HepG2 (cell line): Measurements from ENCODE around the gene EPB42.

Experiments used
- EHMT2 ChIP-seq: fragments of 200-600 bp; sonication (generic); IDR thresholded peaks from 2 replicates; pipeline ENCODE4 v1.7.0; 2017; ENCODE audit warnings: antibody characterized with exemption, low read depth, low read length, borderline replicate concordance
- HDAC6 ChIP-seq: fragments of 200-600 bp; sonication (generic); IDR thresholded peaks from 2 replicates; pipeline ENCODE4 v1.7.0; 2017; ENCODE audit warnings: mild to moderate bottlenecking, antibody characterized with exemption, low read length, low read depth
- HNF4A ChIP-seq: sonication (generic); formaldehyde crosslinking; IDR thresholded peaks from 2 replicates; pipeline ENCODE4 v1.4.0; 2020; ENCODE audit warnings: missing genetic modification reagents
- MTF1 ChIP-seq: sonication (generic); formaldehyde crosslinking; IDR thresholded peaks from 2 replicates; pipeline ENCODE4 v1.5.0; 2020; ENCODE audit warnings: missing genetic modification reagents
- PAWR ChIP-seq: sonication (generic); formaldehyde crosslinking; IDR thresholded peaks from 2 replicates; pipeline ENCODE4 v1.4.0; 2020; ENCODE audit warnings: missing genetic modification reagents, mild to moderate bottlenecking, borderline replicate concordance
- POLR2AphosphoS5 ChIP-seq: IDR thresholded peaks from 2 replicates; pipeline ENCODE4 v1.6.1; 2012; ENCODE audit warnings: low read depth, low read length
- RAD21 ChIP-seq: fragments of 450-650 bp; formaldehyde crosslinking; IDR thresholded peaks from 2 replicates; pipeline ENCODE4 v1.5.0; 2020; ENCODE audit warnings: mild to moderate bottlenecking
- TBP ChIP-seq: sonication (generic); formaldehyde crosslinking; IDR thresholded peaks from 2 replicates; pipeline ENCODE4 v1.5.0; 2020; ENCODE audit warnings: missing genetic modification reagents
- YY1 ChIP-seq: IDR thresholded peaks from 2 replicates; pipeline ENCODE4 v1.6.1; 2011; ENCODE audit warnings: low read length, low read depth, moderate library complexity, mild to moderate bottlenecking; ENCODE audit not compliant: insufficient read depth, insufficient replicate concordance
- TF ChIP-seq, protein P1 (sequence below): sonication (generic); formaldehyde crosslinking; IDR thresholded peaks from 2 replicates; pipeline ENCODE4 v1.5.0; 2020; ENCODE audit warnings: mild to moderate bottlenecking, missing genetic modification reagents, moderate library complexity
- TF ChIP-seq, protein P2 (sequence below): sonication (generic); formaldehyde crosslinking; IDR thresholded peaks from 2 replicates; pipeline ENCODE4 v1.8.1; 2023; ENCODE audit warnings: mild to moderate bottlenecking, missing genetic modification reagents, borderline replicate concordance
- TF ChIP-seq, protein P3 (sequence below), 2 experiments: IDR thresholded peaks; 2 replicates each; pipeline ENCODE4 v1.6.1; 2011 to 2012; ENCODE audit warnings: low read length in 2 of 2, borderline replicate concordance in 1 of 2, low read depth in 1 of 2, mild to moderate bottlenecking in 1 of 2, moderate library complexity in 1 of 2

DNA sequence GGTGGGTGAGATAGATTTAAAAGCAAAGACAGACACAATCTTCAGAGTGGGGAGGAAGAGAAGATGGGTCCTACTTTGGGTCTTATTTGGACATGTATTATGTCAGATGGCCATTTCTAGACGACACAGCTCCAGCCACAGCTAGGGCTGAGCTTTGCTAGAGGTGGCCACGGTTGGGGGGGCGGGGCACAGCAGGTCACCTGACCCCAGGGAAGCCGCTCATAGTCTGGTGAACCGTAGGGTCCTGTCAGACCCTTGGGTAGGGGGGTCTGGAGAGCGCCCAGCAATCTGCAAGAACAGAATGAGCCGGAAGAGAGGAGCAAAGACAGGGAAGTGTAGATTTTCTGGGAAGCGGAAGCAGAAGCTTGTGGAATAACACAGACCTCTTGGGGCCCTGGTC lies 6.6 kb downstream of the EPB42 start:
- TF ChIP-seq PAWR (CRISPR knock-in tag) (no peak), MTF1 (CRISPR knock-in tag) (no peak), RAD21 (CRISPR knock-in tag) (no peak), HNF4A (CRISPR knock-in tag) (no peak), POLR2AphosphoS5 (no peak), TBP (CRISPR knock-in tag) (no peak), EHMT2 (no peak), HDAC6 (no peak), YY1 (no peak)
- TF ChIP-seq, protein P1, sequence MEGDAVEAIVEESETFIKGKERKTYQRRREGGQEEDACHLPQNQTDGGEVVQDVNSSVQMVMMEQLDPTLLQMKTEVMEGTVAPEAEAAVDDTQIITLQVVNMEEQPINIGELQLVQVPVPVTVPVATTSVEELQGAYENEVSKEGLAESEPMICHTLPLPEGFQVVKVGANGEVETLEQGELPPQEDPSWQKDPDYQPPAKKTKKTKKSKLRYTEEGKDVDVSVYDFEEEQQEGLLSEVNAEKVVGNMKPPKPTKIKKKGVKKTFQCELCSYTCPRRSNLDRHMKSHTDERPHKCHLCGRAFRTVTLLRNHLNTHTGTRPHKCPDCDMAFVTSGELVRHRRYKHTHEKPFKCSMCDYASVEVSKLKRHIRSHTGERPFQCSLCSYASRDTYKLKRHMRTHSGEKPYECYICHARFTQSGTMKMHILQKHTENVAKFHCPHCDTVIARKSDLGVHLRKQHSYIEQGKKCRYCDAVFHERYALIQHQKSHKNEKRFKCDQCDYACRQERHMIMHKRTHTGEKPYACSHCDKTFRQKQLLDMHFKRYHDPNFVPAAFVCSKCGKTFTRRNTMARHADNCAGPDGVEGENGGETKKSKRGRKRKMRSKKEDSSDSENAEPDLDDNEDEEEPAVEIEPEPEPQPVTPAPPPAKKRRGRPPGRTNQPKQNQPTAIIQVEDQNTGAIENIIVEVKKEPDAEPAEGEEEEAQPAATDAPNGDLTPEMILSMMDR (CRISPR knock-in tag): no peak
- TF ChIP-seq, protein P2, sequence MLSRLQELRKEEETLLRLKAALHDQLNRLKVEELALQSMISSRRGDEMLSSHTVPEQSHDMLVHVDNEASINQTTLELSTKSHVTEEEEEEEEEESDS: no peak
- TF ChIP-seq, protein P3, sequence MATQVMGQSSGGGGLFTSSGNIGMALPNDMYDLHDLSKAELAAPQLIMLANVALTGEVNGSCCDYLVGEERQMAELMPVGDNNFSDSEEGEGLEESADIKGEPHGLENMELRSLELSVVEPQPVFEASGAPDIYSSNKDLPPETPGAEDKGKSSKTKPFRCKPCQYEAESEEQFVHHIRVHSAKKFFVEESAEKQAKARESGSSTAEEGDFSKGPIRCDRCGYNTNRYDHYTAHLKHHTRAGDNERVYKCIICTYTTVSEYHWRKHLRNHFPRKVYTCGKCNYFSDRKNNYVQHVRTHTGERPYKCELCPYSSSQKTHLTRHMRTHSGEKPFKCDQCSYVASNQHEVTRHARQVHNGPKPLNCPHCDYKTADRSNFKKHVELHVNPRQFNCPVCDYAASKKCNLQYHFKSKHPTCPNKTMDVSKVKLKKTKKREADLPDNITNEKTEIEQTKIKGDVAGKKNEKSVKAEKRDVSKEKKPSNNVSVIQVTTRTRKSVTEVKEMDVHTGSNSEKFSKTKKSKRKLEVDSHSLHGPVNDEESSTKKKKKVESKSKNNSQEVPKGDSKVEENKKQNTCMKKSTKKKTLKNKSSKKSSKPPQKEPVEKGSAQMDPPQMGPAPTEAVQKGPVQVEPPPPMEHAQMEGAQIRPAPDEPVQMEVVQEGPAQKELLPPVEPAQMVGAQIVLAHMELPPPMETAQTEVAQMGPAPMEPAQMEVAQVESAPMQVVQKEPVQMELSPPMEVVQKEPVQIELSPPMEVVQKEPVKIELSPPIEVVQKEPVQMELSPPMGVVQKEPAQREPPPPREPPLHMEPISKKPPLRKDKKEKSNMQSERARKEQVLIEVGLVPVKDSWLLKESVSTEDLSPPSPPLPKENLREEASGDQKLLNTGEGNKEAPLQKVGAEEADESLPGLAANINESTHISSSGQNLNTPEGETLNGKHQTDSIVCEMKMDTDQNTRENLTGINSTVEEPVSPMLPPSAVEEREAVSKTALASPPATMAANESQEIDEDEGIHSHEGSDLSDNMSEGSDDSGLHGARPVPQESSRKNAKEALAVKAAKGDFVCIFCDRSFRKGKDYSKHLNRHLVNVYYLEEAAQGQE (IDR thresholded peaks at IDR 0.05; ENCODE audit: borderline replicate concordance in 1 of 2, low read depth in 1 of 2, low read length in 2 of 2): no peak
